ENCODE measurements around the gene CST5.
A peak's percentile ranks its signal among the peaks of the same experiment; 100 is the strongest.
"Not testable (repeated sequence)": the region's sequence is repeated elsewhere in the genome, so short reads cannot be mapped to it uniquely, and the experiment has no call there.

Gene CST5

DNA sequence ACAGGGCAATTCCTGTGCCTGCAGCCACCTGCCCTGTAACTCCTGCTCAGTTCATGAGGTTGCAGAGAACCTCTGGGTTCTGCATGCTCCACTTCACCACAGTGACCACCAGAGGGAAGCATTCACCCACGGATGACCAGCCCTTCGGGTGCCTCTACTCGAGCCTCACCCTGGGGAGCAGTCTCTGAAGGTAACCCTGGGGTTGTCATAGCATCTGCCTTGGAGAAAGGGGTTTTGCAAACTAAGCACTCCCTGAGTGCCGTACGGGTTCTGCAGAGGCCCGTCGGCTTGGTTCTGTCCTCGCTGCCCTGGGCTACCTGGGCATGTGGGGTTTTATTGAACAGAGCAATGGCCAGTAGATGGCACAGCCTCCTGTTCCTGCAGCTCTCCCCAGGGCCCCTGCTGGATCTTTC is 10.2 kb upstream of the CST5 start:
- peak; percentile 48 for DNase-seq (ENCODE audit: low spot score)

DNA sequence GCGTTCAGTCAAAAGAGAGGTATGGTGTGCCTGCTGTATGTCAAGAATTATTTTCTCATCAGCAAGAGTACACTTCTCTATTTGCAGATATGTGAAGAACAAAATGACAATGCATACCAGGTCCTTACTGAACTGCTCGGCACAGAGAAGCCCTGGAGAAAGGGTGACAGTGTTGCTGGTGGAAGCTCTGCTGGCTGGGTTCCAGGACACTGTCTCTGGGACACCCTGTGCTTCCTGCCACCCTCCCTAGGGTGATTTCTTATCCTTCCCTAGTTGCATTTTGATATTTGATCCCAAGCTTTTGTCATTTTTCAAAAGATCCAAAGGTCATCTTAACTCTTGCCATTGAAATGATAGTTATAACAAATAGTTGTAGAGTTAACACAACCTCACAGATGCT is 8.3 kb upstream of the CST5 start:
- no peak for DNase-seq (ENCODE audit: low spot score)

DNA sequence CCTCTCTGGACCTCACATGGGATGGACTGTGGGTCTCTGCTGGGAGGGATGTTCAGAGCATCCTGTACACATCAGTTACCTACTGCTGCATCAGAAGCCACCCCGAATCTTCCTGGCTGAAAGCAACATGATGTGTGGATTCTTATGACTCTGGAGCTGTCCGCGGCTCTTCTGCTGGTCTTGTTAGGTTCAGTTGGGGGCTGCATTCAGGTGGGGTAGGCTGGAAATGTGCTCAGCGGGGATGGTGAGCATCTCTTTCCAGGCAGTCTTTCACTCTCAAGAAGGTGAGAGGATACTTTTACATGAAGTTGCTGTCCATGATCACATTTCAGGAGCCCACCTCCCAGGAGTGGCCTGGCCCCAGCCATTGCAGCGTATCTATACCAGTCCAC is 5.2 kb upstream of the CST5 start:
- no peak for DNase-seq (ENCODE audit: low spot score)

DNA sequence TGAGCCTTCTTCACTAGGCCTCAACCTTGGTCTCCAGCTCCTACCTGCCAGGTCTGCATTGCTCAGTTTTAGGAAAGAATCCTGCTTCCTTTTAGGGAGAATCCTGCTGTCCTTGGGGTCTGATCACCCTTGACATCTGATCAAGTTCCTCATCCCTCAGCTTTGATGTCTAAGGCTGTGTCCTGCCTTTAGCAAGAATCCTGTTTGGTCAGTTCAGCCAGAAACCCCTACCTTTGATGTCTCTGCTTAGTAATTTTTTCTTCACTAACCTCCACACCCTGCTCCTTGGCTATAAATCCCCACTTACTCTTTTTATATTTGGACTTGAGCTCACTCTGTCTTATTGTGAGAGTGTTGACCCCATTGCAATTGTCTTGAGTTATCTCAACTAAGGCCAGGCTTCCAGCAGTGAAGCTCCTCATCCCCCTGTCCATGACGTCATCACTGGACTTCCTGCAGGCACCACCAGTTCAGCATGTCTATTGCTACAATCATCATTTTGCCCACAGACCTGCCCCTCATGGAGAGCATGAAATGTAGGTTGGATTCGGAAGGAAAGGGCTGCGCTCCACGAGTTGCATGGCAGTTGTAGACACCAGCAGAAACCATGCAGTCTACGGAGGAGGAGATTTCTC is 4.7 kb upstream of the CST5 start:
- no peak for DNase-seq (ENCODE audit: low spot score)

DNA sequence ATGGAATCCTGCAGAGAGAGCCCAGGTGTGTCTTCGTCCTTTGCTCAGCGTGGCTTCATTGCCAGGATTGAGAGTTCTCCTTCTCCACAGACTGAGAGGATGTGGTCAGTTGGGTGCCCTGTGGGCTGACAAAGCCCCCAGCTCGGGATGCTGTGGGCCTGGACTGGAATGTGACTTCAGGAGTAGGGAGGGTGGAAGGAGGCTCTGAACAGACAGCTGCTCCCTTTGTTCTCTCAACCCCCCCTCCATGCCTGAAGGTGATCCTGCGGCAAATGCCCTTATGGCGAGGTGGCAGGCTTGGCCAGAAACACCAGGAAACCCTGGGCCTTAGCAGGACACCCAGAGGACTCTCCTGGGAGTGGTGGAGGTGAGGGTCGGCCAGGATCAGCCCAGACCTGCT is 1.8 kb upstream of the CST5 start:
- DNase-seq (ENCODE audit: low spot score): no peak

DNA sequence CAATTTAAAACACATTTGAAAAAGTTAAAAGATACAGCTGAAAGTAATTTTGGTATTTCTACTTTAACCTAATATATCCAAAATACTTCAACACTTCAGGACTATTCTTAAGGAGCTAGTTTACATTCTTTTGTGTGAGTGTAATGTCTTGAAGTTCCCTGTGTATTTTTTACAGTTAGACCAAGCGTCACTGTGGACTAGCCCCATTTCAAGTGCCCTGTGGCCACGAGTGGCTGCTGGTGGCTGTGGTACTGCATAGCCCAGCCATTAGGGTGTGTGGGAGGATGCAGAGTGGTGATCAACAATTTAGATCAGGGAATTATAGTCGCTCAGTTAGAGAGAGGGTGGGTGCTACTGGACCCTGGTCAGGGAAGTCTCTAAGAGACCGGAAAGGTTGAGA is 869 bp upstream of the CST5 start:
- DNase-seq (ENCODE audit: low spot score): no peak

DNA sequence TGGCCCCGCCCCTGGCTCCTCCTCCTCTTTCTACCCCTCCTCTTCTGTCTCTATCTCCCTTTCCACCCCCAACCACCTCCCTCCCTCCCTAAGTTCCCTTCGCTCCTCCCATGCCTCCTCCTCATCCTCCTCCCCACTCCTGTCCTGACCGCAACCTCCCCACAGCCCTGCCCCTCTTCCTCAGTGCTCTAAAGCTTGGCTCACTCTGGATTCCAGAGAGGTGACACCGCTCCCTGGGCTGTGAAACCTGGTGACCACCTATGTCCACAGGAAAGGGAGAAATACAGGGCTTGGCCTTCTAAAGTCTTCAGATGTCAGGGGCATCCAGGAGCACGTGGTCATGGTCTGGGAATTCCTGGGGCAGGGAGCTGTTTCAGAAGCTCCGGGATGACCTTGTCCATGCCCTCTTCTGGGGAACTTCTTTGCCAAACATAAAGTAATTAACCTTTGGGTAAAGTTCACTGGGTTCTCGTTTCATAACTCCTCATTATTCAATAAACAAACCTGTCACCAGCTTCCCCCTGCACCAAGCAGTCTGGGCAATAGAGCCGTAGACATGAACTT is 345 bp upstream of the CST5 start:
- DNase-seq (ENCODE audit: low spot score): no peak

DNA sequence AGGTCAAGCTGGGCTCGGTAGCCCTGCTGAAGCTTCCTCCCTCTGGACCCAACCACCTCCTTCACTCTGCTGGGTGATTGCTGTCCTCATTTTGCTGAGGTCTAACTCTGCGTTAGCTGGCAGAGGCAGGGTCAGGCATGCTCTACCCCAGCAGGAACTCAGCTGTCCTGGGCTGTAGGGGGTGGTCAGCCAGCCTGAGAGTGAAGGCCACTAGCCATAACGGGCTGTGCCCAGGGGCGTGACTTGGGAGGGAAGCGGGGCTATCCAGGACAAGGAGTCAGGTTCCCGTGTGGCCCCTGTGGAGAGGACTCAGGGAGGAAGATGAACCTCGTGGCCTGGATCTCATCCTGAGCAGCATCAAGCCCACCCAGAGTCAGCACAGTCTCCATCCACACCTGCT is 761 bp downstream of the CST5 start:
- no peak for DNase-seq (ENCODE audit: low spot score)

DNA sequence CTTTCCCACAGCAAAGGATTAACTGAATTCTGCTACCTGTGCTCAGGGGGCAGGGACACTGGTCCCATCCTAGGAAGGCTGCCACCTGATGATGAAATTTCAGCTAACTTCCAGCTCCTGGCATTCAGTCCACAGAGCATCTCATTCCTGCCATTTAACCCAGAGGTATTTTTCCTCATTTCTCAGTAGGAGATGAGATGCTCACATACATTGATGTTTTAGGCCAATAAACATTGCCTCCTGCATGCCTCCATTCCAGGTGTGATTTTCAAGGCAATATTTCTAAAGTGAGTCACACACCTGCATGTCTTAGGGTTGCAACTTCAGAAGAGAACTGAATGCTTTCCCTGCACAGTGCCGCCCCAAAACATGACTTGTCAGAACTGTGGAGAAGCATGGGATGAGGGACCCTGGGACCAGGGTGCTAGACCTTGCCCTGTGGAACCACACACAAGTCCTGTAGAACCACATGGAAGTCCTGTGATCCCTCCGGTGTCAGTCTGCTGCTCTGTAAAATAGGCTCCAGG is 1.5 kb downstream of the CST5 start:
- not testable (repeated sequence) for DNase-seq (ENCODE audit: low spot score)

DNA sequence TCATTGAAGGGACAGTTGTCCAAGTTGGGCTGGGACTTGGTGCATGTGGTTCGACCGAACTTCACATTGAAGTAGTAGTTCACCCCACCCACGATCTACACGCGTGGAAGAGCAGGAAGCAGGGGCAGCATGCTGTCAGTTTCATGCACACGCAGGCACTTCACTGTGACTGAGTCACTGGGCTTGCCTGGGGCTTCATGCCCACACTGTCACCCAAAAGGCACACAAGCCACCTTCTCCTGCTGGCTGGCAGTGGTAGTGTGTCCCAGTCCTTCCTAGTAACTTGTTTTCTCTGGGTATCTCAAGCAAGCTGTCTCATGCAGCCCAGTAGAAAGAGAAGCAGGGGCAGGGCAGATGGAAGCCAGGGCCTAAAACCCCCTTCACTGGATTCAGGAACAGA is 2.0 kb downstream of the CST5 start:
- DNase-seq (ENCODE audit: low spot score): no peak

DNA sequence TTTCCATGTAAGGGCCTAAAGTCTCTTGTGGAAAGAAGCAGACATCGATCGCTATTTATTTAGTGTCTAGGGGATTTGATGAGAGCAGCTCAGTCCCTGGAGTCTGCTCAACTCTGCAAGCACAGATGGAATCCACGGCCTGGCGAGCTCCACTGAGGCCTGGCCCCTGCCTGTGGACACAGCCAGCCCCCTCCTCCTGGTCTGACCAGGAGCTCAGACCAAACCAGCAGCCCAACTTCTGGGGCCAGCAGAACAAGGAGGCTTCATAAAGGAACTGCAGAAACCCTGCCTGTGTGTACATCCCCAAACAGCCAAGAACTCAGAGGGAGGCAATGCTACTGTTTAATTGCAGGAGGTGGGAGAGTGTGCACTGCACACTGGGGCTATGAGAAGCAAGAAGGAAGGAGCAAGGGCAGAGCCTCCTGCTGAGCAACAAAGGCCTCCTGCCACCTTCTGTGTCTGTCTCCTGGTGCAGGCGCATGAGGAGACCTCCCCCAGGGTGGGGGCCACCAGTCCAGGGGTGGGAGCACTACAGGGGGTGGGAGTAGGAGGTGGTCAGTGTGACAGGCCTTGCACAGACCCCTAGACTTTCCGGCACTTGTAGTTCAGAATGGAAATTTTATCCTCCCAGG is 3.8 kb downstream of the CST5 start:
- no peak for DNase-seq (ENCODE audit: low spot score)

DNA sequence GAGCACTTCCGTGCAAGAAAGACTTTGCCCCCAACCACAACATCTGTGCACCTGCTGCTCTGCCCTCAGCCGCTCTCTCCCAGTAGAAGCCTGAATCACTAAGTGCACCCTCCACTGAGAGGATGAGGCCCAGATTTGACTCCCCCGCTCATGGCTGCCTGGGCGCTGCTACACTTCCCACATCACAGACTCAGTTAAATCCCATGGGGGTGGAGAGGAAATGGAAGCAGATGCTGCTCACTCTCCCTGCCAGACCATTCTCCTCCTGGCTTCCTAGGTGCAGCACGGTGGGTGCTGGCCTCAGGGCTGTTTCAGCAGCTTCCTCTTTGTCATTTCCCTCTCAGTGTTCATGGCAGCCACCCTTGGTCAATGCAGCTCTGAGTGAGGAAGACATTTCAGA is 4.8 kb downstream of the CST5 start:
- DNase-seq (ENCODE audit: low spot score): no peak

DNA sequence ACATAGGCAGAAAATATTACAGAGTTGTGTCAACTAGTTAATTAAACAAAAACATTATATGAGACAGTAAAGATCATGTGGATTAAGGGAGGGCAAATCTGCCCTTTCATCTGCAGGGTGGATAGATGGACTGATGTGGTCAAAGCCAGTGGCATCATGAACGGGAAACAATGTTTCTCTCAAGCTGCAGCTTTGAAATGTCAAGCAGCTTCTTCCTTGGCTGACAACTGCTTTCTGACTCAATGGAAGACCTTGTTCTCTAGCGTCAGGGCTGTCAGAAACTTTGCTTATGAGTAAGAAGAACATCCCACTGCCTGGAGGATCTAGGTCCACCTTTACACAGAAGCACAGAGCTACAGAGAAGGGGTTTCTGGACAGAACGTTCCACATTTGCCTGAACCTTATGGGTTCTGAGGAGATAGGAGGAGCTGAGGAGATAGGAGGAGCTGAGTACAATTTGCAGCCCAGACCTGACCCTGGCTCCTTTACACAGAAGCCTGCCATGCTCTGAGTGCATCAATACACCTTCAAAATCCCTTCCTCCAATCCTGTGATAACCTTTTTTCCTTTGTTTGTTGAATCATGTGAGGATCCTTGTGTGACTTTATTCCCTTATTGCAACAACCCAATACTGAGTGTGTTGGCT is 6.1 kb downstream of the CST5 start:
- no peak for DNase-seq (ENCODE audit: low spot score)

DNA sequence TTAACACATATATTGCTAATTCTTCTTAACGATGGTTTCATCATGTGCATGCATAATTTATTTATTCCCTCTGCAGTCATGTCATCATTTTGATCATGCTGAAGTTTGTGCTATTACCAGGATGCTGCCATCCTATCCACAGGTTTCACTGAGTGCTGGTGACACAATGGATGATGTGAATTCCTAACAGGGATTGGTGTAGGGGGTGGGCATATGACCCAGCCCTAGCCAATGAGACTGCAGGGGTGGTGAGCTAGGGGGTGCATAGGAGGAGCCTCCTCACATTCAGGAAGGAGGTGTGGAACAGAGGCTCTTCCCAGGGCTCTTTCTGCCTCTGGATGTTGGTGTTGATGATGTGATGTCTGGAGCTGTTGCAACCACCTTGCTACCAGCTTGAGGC is 7.5 kb downstream of the CST5 start:
- DNase-seq (ENCODE audit: low spot score): no peak

DNA sequence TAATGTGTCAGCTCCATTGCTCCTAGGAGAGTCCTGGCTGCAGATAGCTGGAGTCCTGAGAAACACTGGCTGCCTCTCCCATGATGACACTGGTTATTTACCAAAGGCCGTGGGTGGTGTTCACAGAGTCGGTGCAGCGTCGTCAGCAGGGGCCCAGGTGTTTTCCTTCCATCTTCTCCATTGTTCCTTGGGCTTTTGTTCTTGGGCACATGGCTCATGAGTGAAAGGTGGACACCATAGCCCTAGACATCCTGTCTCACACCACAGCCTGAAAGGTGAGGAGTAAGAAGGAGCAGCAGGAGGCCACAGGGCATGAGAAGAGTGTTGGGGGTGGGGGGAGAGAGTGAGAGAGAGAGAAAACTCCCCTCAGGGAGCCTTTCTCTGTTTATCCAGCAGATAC is 9.1 kb downstream of the CST5 start:
- DNase-seq (ENCODE audit: low spot score): no peak

DNA sequence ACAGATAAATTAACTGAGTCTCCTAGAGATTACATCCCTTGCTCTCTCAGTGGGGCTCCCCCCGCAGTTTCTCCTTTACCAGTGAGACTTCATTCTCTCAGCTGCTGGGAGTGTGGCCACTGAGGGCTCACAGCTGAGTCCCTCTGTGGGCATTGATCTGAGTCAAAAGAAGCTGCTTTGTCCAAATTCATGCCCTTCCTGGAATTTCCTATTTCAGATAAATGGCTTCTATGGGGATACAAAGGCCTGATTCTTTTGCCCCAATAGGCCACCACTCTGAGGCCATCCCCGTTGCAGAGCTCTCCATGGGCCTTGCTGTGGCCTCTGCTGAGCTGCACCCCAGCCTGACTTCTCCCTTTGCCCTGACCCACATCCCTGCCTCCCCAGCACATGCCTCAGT is 10.0 kb downstream of the CST5 start:
- no peak for DNase-seq (ENCODE audit: low spot score)

DNA sequence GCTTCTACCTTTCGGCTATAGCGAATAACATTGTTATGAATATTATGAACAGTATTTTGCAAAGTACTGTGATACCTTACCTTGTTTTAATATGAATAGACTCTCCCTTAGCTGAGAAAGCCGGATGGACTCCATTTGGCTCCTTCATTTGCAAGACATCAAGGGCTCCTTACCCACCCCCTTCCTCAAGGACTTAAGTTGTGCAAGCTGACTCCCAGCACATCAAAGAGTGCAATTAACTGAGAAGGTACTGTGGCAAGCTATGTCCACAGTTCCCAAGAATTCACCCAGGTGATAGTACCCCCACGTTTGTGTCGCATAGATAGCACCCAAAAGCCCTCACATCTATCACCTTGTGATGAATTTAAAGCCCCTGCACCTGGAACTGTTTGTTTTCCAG is 11.2 kb downstream of the CST5 start:
- no peak for DNase-seq (ENCODE audit: low spot score)

DNA sequence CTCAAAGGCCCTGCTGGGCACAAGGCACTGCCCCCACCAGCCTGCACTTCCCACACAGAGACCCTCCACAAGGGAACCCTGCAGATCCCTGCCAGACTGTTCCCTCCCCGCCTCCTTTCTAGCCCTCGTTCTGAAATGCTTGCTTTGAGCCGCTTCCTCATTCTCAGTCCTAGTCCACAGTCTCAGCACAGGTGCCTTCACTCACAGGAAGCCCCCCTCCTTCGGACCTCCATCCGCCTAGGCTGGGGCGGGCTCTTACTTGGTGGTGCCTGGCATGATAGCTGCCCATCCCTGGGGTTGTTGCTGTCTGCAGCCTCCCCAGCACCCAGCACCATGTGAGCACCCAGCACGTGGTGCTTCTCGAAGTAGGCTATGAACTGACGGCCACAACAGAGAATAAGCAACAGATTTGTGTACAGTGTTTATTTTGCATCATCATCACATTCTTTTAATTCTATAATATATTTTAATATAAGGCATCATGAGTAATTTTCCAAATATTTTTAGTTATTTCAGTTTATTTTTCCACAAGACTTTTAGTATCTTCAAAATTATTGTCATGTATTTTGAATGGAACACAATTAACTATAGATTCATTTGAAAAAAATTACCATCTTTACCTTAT is 12.3 kb downstream of the CST5 start:
- DNase-seq (ENCODE audit: low spot score): no peak

DNA sequence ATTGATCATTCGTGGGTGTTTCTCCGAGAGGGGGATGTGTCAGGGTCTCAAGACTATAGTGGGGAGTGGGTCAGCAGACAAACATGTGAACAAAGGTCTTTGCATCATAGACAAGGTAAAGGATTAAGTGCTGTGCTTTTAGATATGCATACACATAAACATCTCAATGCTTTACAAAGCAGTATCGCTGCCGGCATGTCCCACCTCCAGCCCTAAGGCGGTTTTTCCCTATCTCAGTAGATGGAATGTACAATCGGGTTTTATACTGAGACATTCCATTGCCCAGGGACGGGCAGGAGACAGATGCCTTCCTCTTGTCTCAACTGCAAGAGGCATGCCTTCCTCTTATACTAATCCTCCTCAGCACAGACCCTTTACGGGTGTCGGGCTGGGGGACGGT is 18.8 kb downstream of the CST5 start:
- DNase-seq (ENCODE audit: low spot score): not testable (repeated sequence)

DNA sequence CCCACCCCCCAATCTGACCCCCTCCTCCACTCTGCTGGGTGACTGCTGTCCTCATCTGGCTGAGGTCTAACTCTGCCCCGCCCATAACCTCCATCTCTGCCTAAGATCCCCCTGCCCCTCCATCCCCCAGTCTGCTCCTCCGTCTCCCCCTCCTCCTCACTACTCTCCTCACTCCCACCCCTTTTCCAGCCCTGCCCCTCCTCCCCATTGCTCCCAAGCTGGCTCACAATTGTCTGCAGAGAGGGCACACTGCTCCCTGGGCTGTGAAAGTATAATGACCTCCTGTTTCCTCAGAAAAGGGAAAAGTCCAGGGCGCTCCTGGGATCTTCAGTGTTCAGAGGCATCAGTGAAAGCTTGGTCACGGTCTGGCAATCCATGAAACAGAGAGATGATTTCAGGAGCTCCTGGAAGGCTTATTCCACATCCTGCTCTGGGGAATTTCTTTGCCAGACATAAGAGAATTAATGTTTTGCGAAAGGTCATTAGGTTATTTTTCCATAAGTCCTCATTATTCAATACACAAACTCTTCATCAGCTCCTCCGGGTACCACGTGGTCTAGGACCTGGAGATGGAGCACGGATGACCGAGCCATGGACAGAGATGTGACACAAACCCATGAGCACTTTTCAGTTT is 21.5 kb downstream of the CST5 start:
- no peak for DNase-seq (ENCODE audit: low spot score)

DNA sequence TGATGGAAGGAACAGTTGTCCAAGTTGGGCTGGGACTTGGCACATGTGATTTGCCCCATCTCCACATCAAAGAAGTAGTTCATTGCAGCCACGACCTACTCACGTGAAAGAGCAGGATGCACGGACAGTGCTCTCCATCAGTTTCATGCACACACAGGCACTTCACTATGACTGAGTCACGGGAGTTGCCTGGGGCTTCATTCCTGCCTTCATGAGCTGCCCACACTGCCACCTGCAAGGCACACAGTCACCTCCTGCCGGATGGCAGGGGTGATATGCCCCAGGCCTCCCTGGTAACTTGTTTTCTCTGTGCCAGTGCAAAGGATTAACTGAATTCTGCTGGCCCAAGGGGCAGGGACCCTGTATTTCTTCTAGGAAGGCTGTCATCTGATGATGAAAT is 22.8 kb downstream of the CST5 start:
- no peak for DNase-seq (ENCODE audit: low spot score)

DNA sequence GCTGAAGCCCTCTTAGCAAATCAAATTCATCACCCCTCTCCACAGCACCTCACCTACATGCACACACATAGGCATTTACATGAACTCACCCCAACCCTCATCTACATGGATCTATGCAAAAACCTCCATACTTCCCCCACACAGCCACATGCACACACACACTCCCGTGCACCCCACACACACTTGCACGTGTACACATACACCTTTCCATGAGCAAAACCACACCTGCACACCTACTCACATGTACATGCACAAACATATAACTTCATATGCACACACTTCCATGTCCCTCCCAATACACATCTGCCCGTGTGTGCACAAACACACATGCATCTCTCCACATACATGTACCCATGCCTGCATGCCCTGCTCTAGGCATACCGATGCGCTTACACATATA is 23.3 kb downstream of the CST5 start:
- DNase-seq (ENCODE audit: low spot score): no peak

Measured in AG08396 (cell line).